ENCODE results near the gene KRT40. TPM values are rescaled to one million over a fixed set of nuclear protein-coding genes. Genes with fewer than 3 reads are reported as not detected.

The KRT40 gene
- total and polyA plus RNA-seq, 2 experiments from 2014 or later = not detected

- TF ChIP-seq ETS1 (IDR thresholded peaks at IDR 0.05) (no peak), CTCF (conservative IDR thresholded peaks at IDR 0.05; ENCODE audit: low read depth in 2 of 2) (no peak), NANOG (IDR thresholded peaks at IDR 0.05; ENCODE audit: borderline replicate concordance) (no peak), EZH2 (IDR thresholded peaks at IDR 0.05; ENCODE audit: low read depth, unreplicated experiment) (no peak), JUNB (IDR thresholded peaks at IDR 0.05; ENCODE audit: unreplicated experiment) (no peak), CREB1 (CRISPR knock-in tag; IDR thresholded peaks at IDR 0.05; ENCODE audit: low read depth) (no peak), EZH2phosphoT487 (IDR thresholded peaks at IDR 0.05; ENCODE audit: unreplicated experiment) (no peak), ZNF114 (CRISPR knock-in tag; IDR thresholded peaks at IDR 0.05) (no peak), POLR2AphosphoS5 (IDR thresholded peaks at IDR 0.05; ENCODE audit: low read depth) (no peak), ZNF331 (CRISPR knock-in tag; IDR thresholded peaks at IDR 0.05; ENCODE audit: low read depth) (no peak)
Measured at GRCh38 chr17:40938981-40939380, 45.1 kb downstream of the KRT40 start (continued).

GRCh38 chr17:40937384-40937819, 46.7 kb downstream of the KRT40 start, which contains the start of gene KRT23:
Gene KRT23 (minus strand): TSS chr17:40937646. CDS start chr17:40936603, 1,043 bp downstream.
- H3K4me2 ChIP-seq = no peak within 1 kb of the TSS
- H3K9me2 ChIP-seq (ENCODE audit: insufficient read depth) = no peaks in the 10 kb centered on the region
- no peaks in the 10 kb centered on the region for H3K4me1 ChIP-seq (ENCODE audit: insufficient read depth)
- ATAC-seq = peak; percentile 94
- Mint-ChIP-seq H3K4me3 (no peak within 1 kb of the TSS), H3K9me3 (no peaks in the 10 kb centered on the region), H3K27me3 (ENCODE audit: insufficient read depth, low read depth, poor library complexity) (peaks cover 7% of the 10 kb centered on the region), H3K36me3 (ENCODE audit: low read depth) (no peaks in the 10 kb centered on the region), H3K27ac (no peak within 1 kb of the TSS), H3K4me1 (peaks cover 9% of the 10 kb centered on the region)
- H3K27ac ChIP-seq (ENCODE audit: low read depth) = no peak within 1 kb of the TSS
- H3K36me3 ChIP-seq (ENCODE audit: insufficient read depth) = no peaks in the 10 kb centered on the region
- no peaks in the 10 kb centered on the region for H3F3A ChIP-seq (replicated peaks; ENCODE audit: low read depth)
- H4K20me1 ChIP-seq (replicated peaks; ENCODE audit: insufficient read depth) = no peaks in the 10 kb centered on the region
- no peaks in the 10 kb centered on the region for H3K79me2 ChIP-seq (replicated peaks; ENCODE audit: insufficient read depth)
- peak; percentile 31 for DNase-seq (ENCODE audit: low spot score)
- no peak within 1 kb of the TSS for H3K4me3 ChIP-seq
- H3K27me3 ChIP-seq (ENCODE audit: insufficient read depth) = no peaks in the 10 kb centered on the region
- peak within 1 kb of the TSS; percentile 85; the same call in 1 of the 2 replicates for H2AFZ ChIP-seq
- TF ChIP-seq ZNF114 (CRISPR knock-in tag; IDR thresholded peaks at IDR 0.05) (no peak), EZH2phosphoT487 (IDR thresholded peaks at IDR 0.05; ENCODE audit: unreplicated experiment) (no peak), NANOG (IDR thresholded peaks at IDR 0.05; ENCODE audit: borderline replicate concordance) (no peak), JUNB (IDR thresholded peaks at IDR 0.05; ENCODE audit: unreplicated experiment) (no peak), ZNF331 (CRISPR knock-in tag; IDR thresholded peaks at IDR 0.05; ENCODE audit: low read depth) (no peak), POLR2AphosphoS5 (IDR thresholded peaks at IDR 0.05; ENCODE audit: low read depth) (no peak), REST (IDR thresholded peaks at IDR 0.05; ENCODE audit: unreplicated experiment) (no peak), EZH2 (IDR thresholded peaks at IDR 0.05; ENCODE audit: low read depth, unreplicated experiment) (no peak), ZNF462 (CRISPR knock-in tag; IDR thresholded peaks at IDR 0.05) (no peak)

Data from GM23338 (cell line).